H1 (cell line): Measurements from ENCODE around the gene GCNA. TPM values are rescaled to one million over a fixed set of nuclear protein-coding genes. Genes with fewer than 3 reads are reported as not detected.
"Not testable (repeated sequence)": the region's sequence is repeated elsewhere in the genome, so short reads cannot be mapped to it uniquely, and the experiment has no call there.

Experiments
- CTCF ChIA-PET: fragments of 300-600 bp; sonication (Branson Sonifier 250); formaldehyde crosslinking; loops from one replicate; lab custom pipeline; 2021; ENCODE audit not compliant: partially characterized antibody; lab: Charles Lee
- POLR2A ChIA-PET: fragments of 300-600 bp; sonication (Branson Sonifier 250); formaldehyde crosslinking; loops from one replicate; lab custom pipeline; 2021; ENCODE audit warnings: inconsistent platforms; ENCODE audit not compliant: partially characterized antibody; lab: Charles Lee
- DNase-seq, 2 experiments: peaks; one replicate each; pipeline versions ENCODE4 v3.0.0 to v3.0.0-alpha.2; 2010 to 2022; ENCODE audit warnings: low spot score in 2 of 2, low read depth in 1 of 2, mixed read lengths in 1 of 2
- FAIRE-seq: peaks from 2 replicates; lab custom pipeline; 2011; peaks lifted over from hg19 to GRCh38; lab: Jason Lieb, UNC
- H2AFZ ChIP-seq: 2 replicates; pipeline ENCODE4 v1.8.1; 2012; ENCODE audit warnings: low read length, inconsistent platforms
- H2AK5ac ChIP-seq: 2 replicates; pipeline ENCODE4 v1.6.1; 2013; ENCODE audit warnings: low read depth, low read length
- H2BK120ac ChIP-seq: replicated peaks from 2 replicates; pipeline ENCODE3; 2013; ENCODE audit warnings: low read depth, low read length, inconsistent platforms
- H2BK12ac ChIP-seq: 2 replicates; pipeline ENCODE4 v1.6.1; 2013; ENCODE audit warnings: low read depth, low read length
- H2BK15ac ChIP-seq: 2 replicates; pipeline ENCODE4 v1.6.1; 2013; ENCODE audit warnings: low read length
- H2BK20ac ChIP-seq: 2 replicates; pipeline ENCODE4 v1.6.1; 2013; ENCODE audit warnings: low read length
- H2BK5ac ChIP-seq: 2 replicates; pipeline ENCODE4 v1.6.1; 2013; ENCODE audit warnings: low read depth, low read length
- H3K14ac ChIP-seq: 2 replicates; pipeline ENCODE4 v1.6.1; 2013; ENCODE audit warnings: inconsistent platforms; ENCODE audit not compliant: insufficient read length
- H3K18ac ChIP-seq: 2 replicates; pipeline ENCODE4 v1.6.1; 2013; ENCODE audit warnings: low read length; ENCODE audit errors: extremely low read depth
- H3K23ac ChIP-seq: 2 replicates; pipeline ENCODE4 v1.6.1; 2013; ENCODE audit warnings: inconsistent platforms; ENCODE audit not compliant: insufficient read length
- H3K23me2 ChIP-seq: 2 replicates; pipeline ENCODE4 v1.6.1; 2013; ENCODE audit warnings: low read depth, low read length
- H3K27ac ChIP-seq: 2 replicates; pipeline ENCODE4 v1.6.1; 2011; ENCODE audit warnings: low read depth, low read length, inconsistent platforms
- H3K27me3 ChIP-seq, 4 experiments: replicated peaks in 1 of 4; 1 replicate in 1 of 4; 2 replicates in 3 of 4; pipeline versions ENCODE4 v1.6.1 to v1.8.1; 2011 to 2013; ENCODE audit warnings: low read length in 3 of 4, mild to moderate bottlenecking in 3 of 4, inconsistent platforms in 2 of 4, mixed read lengths in 2 of 4, moderate library complexity in 1 of 4; ENCODE audit not compliant: control insufficient read depth in 3 of 4, insufficient read depth in 3 of 4; ENCODE audit errors: extremely low read depth in 1 of 4
- H3K36me3 ChIP-seq, 4 experiments: 2 replicates each; pipeline versions ENCODE4 v1.6.1 to v1.8.1; 2011 to 2013; ENCODE audit warnings: mild to moderate bottlenecking in 4 of 4, low read length in 3 of 4, moderate library complexity in 2 of 4, control low read depth in 1 of 4, inconsistent platforms in 1 of 4; ENCODE audit not compliant: insufficient read depth in 4 of 4, control insufficient read depth in 2 of 4
- H3K4ac ChIP-seq: replicated peaks from 2 replicates; pipeline ENCODE3; 2013; ENCODE audit warnings: low read length, low read depth, mixed read lengths, inconsistent platforms; ENCODE audit not compliant: insufficient read length
- H3K4me1 ChIP-seq, 4 experiments: replicated peaks in 1 of 4; 1 replicate in 1 of 4; 2 replicates in 3 of 4; pipeline versions ENCODE4 v1.6.1 to v1.8.1; 2011 to 2013; ENCODE audit warnings: low read length in 3 of 4, inconsistent platforms in 2 of 4, mixed read lengths in 1 of 4; ENCODE audit not compliant: insufficient read depth in 4 of 4, control insufficient read depth in 3 of 4
- H3K4me2 ChIP-seq, 2 experiments: 2 replicates each; pipeline versions ENCODE4 v1.6.1 to v1.8.1; 2011 to 2013; ENCODE audit warnings: low read depth in 2 of 2, low read length in 2 of 2, control low read depth in 1 of 2, inconsistent platforms in 1 of 2, mild to moderate bottlenecking in 1 of 2; ENCODE audit not compliant: insufficient read depth in 1 of 2
- H3K4me3 ChIP-seq, 4 experiments: fragments of 200-600, 300-600 bp in 1 of 4; sonication (generic), shearing (Covaris generic), sonication (Bioruptor Twin) in 1 of 4; 2 replicates each; pipeline versions ENCODE4 v1.5.1 to v1.8.1; 2011 to 2016; ENCODE audit warnings: low read length in 4 of 4, low read depth in 3 of 4, control low read depth in 2 of 4, inconsistent platforms in 2 of 4, mild to moderate bottlenecking in 2 of 4, mixed read lengths in 1 of 4, moderate library complexity in 1 of 4; ENCODE audit not compliant: insufficient read depth in 2 of 4; ENCODE audit errors: extremely low read depth in 1 of 4
- H3K56ac ChIP-seq: replicated peaks from 2 replicates; pipeline ENCODE3; 2013; ENCODE audit warnings: low read depth, mild to moderate bottlenecking, mixed read lengths, low read length, inconsistent platforms; ENCODE audit not compliant: insufficient read length
- H3K79me1 ChIP-seq: 2 replicates; pipeline ENCODE4 v1.6.1; 2013; ENCODE audit warnings: low read depth, low read length, control low read depth
- H3K79me2 ChIP-seq, 2 experiments: 2 replicates each; pipeline versions ENCODE4 v1.6.1 to v1.8.1; 2012 to 2013; ENCODE audit warnings: low read length in 2 of 2, mild to moderate bottlenecking in 2 of 2, inconsistent platforms in 1 of 2; ENCODE audit not compliant: insufficient read depth in 2 of 2, control insufficient read depth in 1 of 2
- H3K9ac ChIP-seq, 4 experiments: replicated peaks in 1 of 4; 1 replicate in 1 of 4; 2 replicates in 3 of 4; pipeline versions ENCODE4 v1.6.1 to v1.8.1; 2011 to 2013; ENCODE audit warnings: low read depth in 3 of 4, low read length in 3 of 4, control low read depth in 2 of 4, mild to moderate bottlenecking in 2 of 4, moderate library complexity in 2 of 4, inconsistent platforms in 1 of 4; ENCODE audit errors: extremely low read depth in 1 of 4
- H3K9me3 ChIP-seq, 2 experiments: 2 replicates each; pipeline versions ENCODE4 v1.6.1 to v1.8.1; 2012 to 2013; ENCODE audit warnings: mild to moderate bottlenecking in 2 of 2, moderate library complexity in 2 of 2, control low read depth in 1 of 2, inconsistent platforms in 1 of 2, low read depth in 1 of 2, low read length in 1 of 2, mixed read lengths in 1 of 2; ENCODE audit not compliant: insufficient read depth in 2 of 2
- H4K20me1 ChIP-seq, 2 experiments: replicated peaks in 1 of 2; 2 replicates each; pipeline versions ENCODE3 to v1.8.1; 2011 to 2013; ENCODE audit warnings: inconsistent platforms in 2 of 2, low read length in 2 of 2, mild to moderate bottlenecking in 1 of 2; ENCODE audit not compliant: insufficient read depth in 2 of 2, control insufficient read depth in 1 of 2
- H4K5ac ChIP-seq: 2 replicates; pipeline ENCODE4 v1.6.1; 2013; ENCODE audit warnings: low read length, low read depth, mixed read lengths, inconsistent platforms; ENCODE audit not compliant: insufficient read length
- H4K8ac ChIP-seq: 2 replicates; pipeline ENCODE4 v1.8.0; 2013; ENCODE audit warnings: mild to moderate bottlenecking, moderate library complexity, low read length, inconsistent platforms; ENCODE audit not compliant: insufficient read depth; ENCODE audit errors: extremely low read depth
- H4K91ac ChIP-seq: replicated peaks from 2 replicates; pipeline ENCODE3; 2013; ENCODE audit warnings: low read length, mixed read lengths, inconsistent platforms; ENCODE audit not compliant: insufficient read length
- WGBS, 2 experiments: shearing (Covaris generic) in 1 of 2; methylation state at CpG; one replicate each; pipeline versions ENCODE4 v1.1.6 to v1.1.7; 2013 to 2015; ENCODE audit warnings: low lambda C conversion rate in 2 of 2, mixed read lengths in 2 of 2, inconsistent platforms in 1 of 2, low coverage in 1 of 2, missing lambda C conversion rate in 1 of 2; ENCODE audit not compliant: insufficient replicate concordance in 2 of 2, insufficient coverage in 1 of 2, insufficient read length in 1 of 2; ENCODE audit errors: extremely low coverage in 1 of 2, missing lambda C conversion rate in 1 of 2; 5-methylcytosine and 5-hydroxymethylcytosine counted together
- polyA plus RNA-seq, 7 experiments: library from polyadenylated mRNA; depleted of rRNA in 3 of 7; stranded (reverse) in 5 of 7; unstranded in 2 of 7; fragments of >200 nt in 5 of 7; fragments of 200-250 nt in 2 of 7; gene quantifications; 1 replicate in 5 of 7; 2 replicates in 1 of 7; 4 replicates in 1 of 7; pipeline versions ENCODE4 v1.2.1 to v1.2.3, GENCODE V29; 2011 to 2013; ENCODE audit warnings: missing spikeins in 2 of 7, mixed read lengths in 2 of 7
- total RNA-seq: library from RNA; stranded (reverse); fragmentation: NEBNext Ultra II Directional; extraction: Animal tissue kit (Norgen Biotek cat#: 25700); gene quantifications from 2 replicates; pipeline ENCODE4 v1.2.1, GENCODE V29; 2021

The GCNA gene
- total and polyA plus RNA-seq, 2 of the 8 experiments (the other 6 are each of a cell fraction or from before 2014, with no cell fraction given) = 0.41 to 0.95 TPM

DNA sequence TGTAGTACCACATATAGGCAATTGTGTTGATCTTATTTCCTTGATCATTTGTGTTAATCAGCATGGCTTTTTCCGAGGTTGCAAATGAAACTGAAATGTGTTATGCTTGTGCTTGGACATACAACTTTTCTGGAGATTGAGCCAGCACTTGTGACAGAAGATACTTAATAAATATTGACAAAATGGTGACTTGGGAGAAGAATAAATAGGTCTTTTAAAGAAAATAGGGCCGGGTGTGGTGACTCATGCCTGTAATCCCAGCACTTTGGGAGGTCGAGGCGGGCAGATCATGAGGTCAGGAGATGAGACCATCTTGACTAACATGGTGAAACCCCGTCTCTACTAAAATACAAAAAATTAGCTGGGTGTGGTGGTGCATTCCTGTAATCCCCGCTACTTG lies 18.5 kb upstream of the GCNA start:
- H3K56ac ChIP-seq, H4K20me1 ChIP-seq, H3K23ac ChIP-seq, H3K18ac ChIP-seq, H2AK5ac ChIP-seq, CTCF ChIA-PET, H3K4me2 ChIP-seq, H4K5ac ChIP-seq, H3K79me2 ChIP-seq, H2AFZ ChIP-seq, DNase-seq, H3K79me1 ChIP-seq, H4K8ac ChIP-seq, H3K27me3 ChIP-seq, H2BK120ac ChIP-seq, H3K9me3 ChIP-seq, H3K23me2 ChIP-seq, H4K91ac ChIP-seq, H3K14ac ChIP-seq, H2BK12ac ChIP-seq, H2BK15ac ChIP-seq, H3K4me1 ChIP-seq, H2BK20ac ChIP-seq, H3K4ac ChIP-seq, H3K27ac ChIP-seq, FAIRE-seq, H3K4me3 ChIP-seq, H3K9ac ChIP-seq, H2BK5ac ChIP-seq: not testable (repeated sequence)
- peaks cover 19 to 92% (median 64%) of the 10 kb centered on the region in 4 experiments for H3K36me3 ChIP-seq
- POLR2A ChIA-PET = interaction anchor here (1.9 kb wide), 1 partner anchor 27 kb away, joined by 7 read pairs; the partner anchor contains the start of gene OGT
- WGBS, 2 experiments = 94% methylated on average over 5 of the region's 6 CpGs; no CpG with 5 or more reads in 1 of the 2 experiments
